BJ (cell line): ENCODE measurements around the gene CHCHD6. TPM values are rescaled to one million over a fixed set of nuclear protein-coding genes. Genes with fewer than 3 reads are reported as not detected.

Experiments
- CTCF ChIA-PET: fragments of 350-600 bp; formaldehyde crosslinking; extraction: SDS; loops from one replicate; lab custom pipeline; 2021; ENCODE audit warnings: antibody characterized with exemption, inconsistent platforms; lab: Yijun Ruan, JAX
- POLR2A ChIA-PET: fragments of 300-600 bp; sonication (Branson Sonifier 250); formaldehyde crosslinking; extraction: SDS; loops from one replicate; lab custom pipeline; 2021; ENCODE audit warnings: antibody characterized with exemption; lab: Charles Lee
- DNase-seq: peaks from one replicate; pipeline ENCODE4 v3.0.0-alpha.2; 2011; ENCODE audit warnings: low read depth
- H3K27me3 ChIP-seq: 2 replicates; pipeline ENCODE4 v1.6.0; 2011; ENCODE audit warnings: low read length; ENCODE audit not compliant: control insufficient read depth, insufficient read depth
- H3K36me3 ChIP-seq: 2 replicates; pipeline ENCODE4 v1.5.1; 2011; ENCODE audit warnings: low read length; ENCODE audit not compliant: control insufficient read depth, insufficient read depth
- H3K4me3 ChIP-seq: 2 replicates; pipeline ENCODE4 v1.5.1; 2011; ENCODE audit warnings: low read depth, mild to moderate bottlenecking, control low read depth, low read length
- CTCF ChIP-seq: IDR thresholded peaks from 2 replicates; pipeline ENCODE4 v1.5.1; 2011; ENCODE audit warnings: low read depth, mild to moderate bottlenecking, control low read depth, inconsistent platforms, low read length, moderate library complexity; ENCODE audit not compliant: insufficient read depth
- polyA plus RNA-seq: library from polyadenylated mRNA; depleted of rRNA; stranded (reverse); fragments of >200 nt; gene quantifications from 2 replicates; pipeline ENCODE4 v1.2.3, GENCODE V29; 2011

The CHCHD6 gene
- polyA plus RNA-seq, 1 experiment: 23.7 TPM

- CTCF ChIA-PET: interaction anchor here (0.7 to 2.2 kb wide), 6 partner anchors 21 to 494 kb away, joined by 3 to 9 read pairs (median 5); partner anchors contain the start of gene PLXNA1
- POLR2A ChIA-PET: interaction anchor here (0.6 kb wide), 1 partner anchor 166 kb away, joined by 3 read pairs; no protein-coding TSS in a partner anchor
- peak; percentile 21 for DNase-seq
Measured at GRCh38 chr3:126961191-126961790, 257.3 kb downstream of the CHCHD6 start.

GRCh38 chr3:126961791-126962461 lies 257.9 kb downstream of the CHCHD6 start:
- no peak for TF ChIP-seq CTCF
- H3K36me3 ChIP-seq: no peaks in the 10 kb centered on the region
- CTCF ChIA-PET: interaction anchor here (0.7 to 2.2 kb wide), 7 partner anchors 20 to 494 kb away, joined by 3 to 9 read pairs (median 3); partner anchors contain the start of gene PLXNA1
- no peak for DNase-seq
- no peaks in the 10 kb centered on the region for H3K27me3 ChIP-seq
- POLR2A ChIA-PET: no interaction called here
- no peak overlapping the region for H3K4me3 ChIP-seq

More at GRCh38 chr3:126961191-126961790, 257.3 kb downstream of the CHCHD6 start:
- Histone ChIP-seq H3K27me3 (no peaks in the 10 kb centered on the region), H3K4me3 (no peak overlapping the region), H3K36me3 (no peaks in the 10 kb centered on the region)
- no peak for TF ChIP-seq CTCF

- Histone ChIP-seq H3K4me3 (no peak overlapping the region), H3K27me3 (no peaks in the 10 kb centered on the region), H3K36me3 (no peaks in the 10 kb centered on the region)
- no peak for TF ChIP-seq CTCF
- ChIA-PET CTCF (interaction anchor here (0.7 to 1.9 kb wide), 2 partner anchors 20 to 211 kb away, joined by 3 to 7 read pairs; partner anchors contain the start of gene PLXNA1), POLR2A (no interaction called here)
- no peak for DNase-seq
Measured at GRCh38 chr3:126962756-126963155, 258.7 kb downstream of the CHCHD6 start.

DNA sequence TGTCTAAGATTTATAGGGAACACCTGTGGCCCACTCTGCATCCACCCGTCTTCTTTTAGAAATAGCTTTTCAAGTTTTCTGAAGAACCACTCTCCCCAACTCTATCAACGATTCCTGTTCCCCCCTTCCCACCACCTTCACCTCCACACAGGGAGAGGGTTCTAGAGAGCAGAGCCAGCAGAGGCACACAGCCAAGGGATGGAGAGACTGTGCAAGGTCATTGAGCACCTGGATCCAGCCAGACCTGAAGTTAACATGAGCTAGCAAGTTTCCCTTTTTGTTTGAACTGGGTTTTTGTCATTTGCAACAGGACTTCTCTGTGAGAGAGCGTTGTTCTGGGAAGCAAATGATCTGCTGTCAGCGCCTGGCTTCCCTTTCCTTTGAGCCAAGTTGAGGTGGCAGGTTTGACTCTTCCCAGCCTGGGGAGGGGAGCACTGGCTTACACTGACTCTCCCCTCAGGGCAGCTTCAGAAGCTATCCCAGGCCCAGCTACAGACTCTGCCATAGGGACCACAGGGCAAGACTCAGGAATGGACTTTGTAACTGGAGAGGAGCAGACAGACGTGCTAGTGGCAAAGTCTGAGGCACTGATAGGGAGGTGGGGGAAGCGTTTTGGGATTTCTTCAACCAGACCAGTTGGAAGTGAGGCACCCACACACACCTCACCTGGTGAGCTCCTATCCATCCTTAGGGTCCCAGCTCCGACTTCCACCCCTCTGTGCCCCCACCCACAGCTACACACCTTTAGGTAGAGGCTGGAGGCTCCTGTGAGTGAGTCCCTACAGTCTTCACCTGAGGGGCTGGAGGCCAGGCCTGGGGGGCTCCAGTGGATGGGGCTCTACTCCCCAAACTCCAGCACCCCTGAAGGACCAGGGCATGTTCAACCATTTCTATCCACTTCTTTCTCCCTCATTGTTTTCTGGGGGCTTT lies 259.5 kb downstream of the CHCHD6 start:
- CTCF ChIA-PET: interaction anchor here (1.3 kb wide), 1 partner anchor 19 kb away, joined by 5 read pairs; the partner anchor contains the start of gene PLXNA1
- POLR2A ChIA-PET: interaction anchor here (0.6 kb wide), 1 partner anchor 92 kb away, joined by 7 read pairs; no protein-coding TSS in a partner anchor
- Histone ChIP-seq H3K4me3 (no peak overlapping the region), H3K36me3 (no peaks in the 10 kb centered on the region), H3K27me3 (no peaks in the 10 kb centered on the region)
- no peak for DNase-seq
- no peak for TF ChIP-seq CTCF
